GM10248 (cell line): ENCODE data around the gene RHOBTB1.

Experiments
- CTCF ChIA-PET: fragments of 300-600 bp; sonication (Branson Sonifier 250); formaldehyde crosslinking; extraction: SDS; loops from one replicate; lab custom pipeline; 2021; ENCODE audit warnings: antibody characterized with exemption; lab: Yijun Ruan, JAX
- POLR2A ChIA-PET: fragments of 350-650 bp; sonication (Branson Sonifier 250); formaldehyde crosslinking; extraction: SDS; loops from one replicate; lab custom pipeline; 2020; ENCODE audit warnings: antibody characterized with exemption; lab: Yijun Ruan, JAX
- DNase-seq: peaks from one replicate; pipeline ENCODE4 v3.0.0; 2012; ENCODE audit errors: extremely low spot score
- CTCF ChIP-seq: IDR thresholded peaks from 2 replicates; pipeline ENCODE4 v1.5.1; 2012; ENCODE audit warnings: mild to moderate bottlenecking, low read depth; ENCODE audit errors: extremely low read depth, missing control alignments, control extremely low read depth

Gene RHOBTB1

GRCh38 chr10:60877777-60878120, 66.2 kb downstream of the RHOBTB1 start:
- no peak for TF ChIP-seq CTCF
- CTCF ChIA-PET: interaction anchor here (1.4 kb wide), 1 partner anchor 9 kb away, joined by 6 read pairs; no protein-coding TSS in a partner anchor
- DNase-seq: no peak
- POLR2A ChIA-PET: no interaction called here

- no peak for TF ChIP-seq CTCF
- ChIA-PET CTCF (interaction anchor here (1.4 kb wide), 1 partner anchor 9 kb away, joined by 6 read pairs; no protein-coding TSS in a partner anchor), POLR2A (no interaction called here)
- DNase-seq: no peak
Observed at GRCh38 chr10:60877061-60877776, 66.8 kb downstream of the RHOBTB1 start.

GRCh38 chr10:60873758-60874157, 70.2 kb downstream of the RHOBTB1 start:
- POLR2A ChIA-PET: no interaction called here
- DNase-seq: no peak
- CTCF ChIA-PET: no interaction called here
- TF ChIP-seq CTCF: no peak

GRCh38 chr10:60872451-60872850, 71.5 kb downstream of the RHOBTB1 start:
- DNase-seq: no peak
- CTCF ChIA-PET: interaction anchor here (1.5 kb wide), 1 partner anchor 13 kb away, joined by 3 read pairs; no protein-coding TSS in a partner anchor
- POLR2A ChIA-PET: no interaction called here
- TF ChIP-seq CTCF: no peak

GRCh38 chr10:60871215-60871614, 72.8 kb downstream of the RHOBTB1 start:
- no peak for TF ChIP-seq CTCF
- ChIA-PET CTCF (no interaction called here), POLR2A (no interaction called here)
- DNase-seq: no peak

GRCh38 chr10:60870803-60871202, 73.2 kb downstream of the RHOBTB1 start:
- CTCF ChIA-PET: no interaction called here
- no peak for DNase-seq
- POLR2A ChIA-PET: no interaction called here
- no peak for TF ChIP-seq CTCF
